ENCODE results near the gene RAB6D.
A peak's percentile ranks its signal among the peaks of the same experiment; 100 is the strongest.
"Not testable (repeated sequence)": the region's sequence is repeated elsewhere in the genome, so short reads cannot be mapped to it uniquely, and the experiment has no call there.

Gene RAB6D

DNA sequence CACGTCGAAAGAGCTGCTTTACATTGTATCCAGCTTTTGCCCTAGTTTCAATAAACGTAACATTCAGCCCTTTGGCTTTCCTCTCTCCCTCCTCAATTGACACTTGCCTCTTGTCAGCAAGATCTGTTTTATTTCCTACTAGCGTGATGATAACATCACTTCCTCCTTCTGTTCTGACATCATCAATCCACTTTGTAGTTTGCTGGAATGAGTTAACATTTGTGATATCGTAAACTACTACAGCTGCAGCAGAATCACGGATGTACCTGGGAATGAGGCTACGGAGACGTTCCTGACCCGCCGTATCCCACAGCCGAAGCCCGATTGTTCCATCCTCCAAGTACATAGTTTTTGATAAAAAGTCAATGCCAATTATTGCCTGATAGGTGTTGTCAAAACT lies 755 bp downstream of the RAB6D start:
- peak; percentile 66 for DNase-seq

DNA sequence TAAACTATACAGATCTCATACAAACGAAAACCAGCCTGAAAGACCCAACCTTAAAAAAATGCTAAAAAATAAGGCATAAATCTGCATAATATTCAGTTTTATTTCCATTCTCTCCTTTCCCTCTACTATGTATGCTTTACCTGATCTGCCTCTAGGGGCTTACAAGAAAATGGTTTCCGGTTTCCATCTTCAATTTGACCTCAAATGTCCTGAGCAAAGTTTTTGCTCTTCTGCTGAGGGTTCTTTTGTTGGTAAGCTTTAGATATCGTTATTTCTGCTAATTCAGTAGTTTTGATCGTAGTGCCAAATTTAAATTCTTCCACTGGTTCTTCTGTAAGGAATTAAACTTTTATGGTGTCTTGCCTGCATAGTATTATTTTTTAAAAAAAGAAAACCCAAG lies 2.2 kb downstream of the RAB6D start:
- DNase-seq, result not testable (repeated sequence)

DNA sequence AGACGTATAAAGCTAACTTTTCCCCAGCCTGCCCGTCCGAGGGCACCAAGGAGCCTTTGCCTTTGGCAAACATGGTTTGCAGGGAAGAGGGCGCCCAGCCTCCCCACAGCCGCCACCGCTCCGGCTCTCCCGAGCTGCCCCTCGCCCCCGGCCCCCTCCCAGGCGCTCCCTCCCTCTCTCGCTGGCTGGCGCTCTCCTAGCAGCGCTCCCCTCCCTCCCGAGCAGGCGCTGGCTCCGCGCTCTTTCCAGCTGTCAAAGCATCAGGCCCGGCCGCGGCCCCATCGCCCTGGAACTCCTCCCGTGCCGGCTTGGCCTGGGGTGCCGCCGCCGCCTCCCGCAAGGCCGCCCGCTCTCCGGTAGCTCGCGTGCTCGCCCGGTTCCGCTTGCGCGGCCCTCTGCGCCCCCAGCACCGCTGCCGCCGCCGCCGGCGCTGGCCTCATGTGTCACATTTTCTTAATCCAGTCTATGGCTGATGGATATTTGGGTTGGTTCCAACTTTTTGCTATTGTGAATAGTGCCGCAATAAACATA lies 10.7 kb downstream of the RAB6D start:
- not testable (repeated sequence) for DNase-seq

DNA sequence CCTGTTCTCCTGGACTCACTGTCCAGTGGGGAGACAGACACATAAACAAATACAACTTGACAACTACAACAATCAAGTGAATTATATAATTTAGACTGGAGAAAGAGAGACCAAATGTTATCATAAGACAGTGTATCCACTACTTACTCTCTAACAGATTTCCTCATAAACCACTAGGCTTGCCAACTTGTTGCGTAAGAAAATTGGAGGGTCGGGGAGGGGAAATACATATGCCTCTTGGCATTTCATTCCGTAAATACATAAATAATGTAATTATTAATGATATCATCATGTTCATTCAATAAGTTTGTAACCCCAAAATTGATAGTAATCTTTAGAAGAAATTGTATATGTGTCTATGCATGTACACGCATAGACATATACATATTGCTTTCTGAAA lies 14.9 kb downstream of the RAB6D start:
- DNase-seq, result no peak

DNA sequence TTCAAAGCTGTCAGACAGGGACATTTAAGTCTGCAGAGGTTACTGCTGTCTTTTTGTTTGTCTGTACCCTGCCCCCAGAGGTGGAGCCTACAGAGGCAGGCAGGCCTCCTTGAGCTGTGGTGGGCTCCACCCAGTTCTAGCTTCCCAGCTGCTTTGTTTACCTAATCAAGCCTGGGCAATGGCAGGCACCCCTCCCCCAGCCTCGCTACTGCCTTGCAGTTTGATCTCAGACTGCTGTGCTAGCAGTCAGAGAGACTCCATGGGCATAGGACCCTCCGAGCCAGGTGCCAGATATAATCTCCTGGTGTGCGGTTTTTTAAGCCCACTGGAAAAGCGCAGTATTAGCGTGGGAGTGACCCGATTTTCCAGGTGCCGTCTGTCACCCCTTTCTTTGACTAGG lies 16.9 kb downstream of the RAB6D start:
- DNase-seq, result not testable (repeated sequence)

DNA sequence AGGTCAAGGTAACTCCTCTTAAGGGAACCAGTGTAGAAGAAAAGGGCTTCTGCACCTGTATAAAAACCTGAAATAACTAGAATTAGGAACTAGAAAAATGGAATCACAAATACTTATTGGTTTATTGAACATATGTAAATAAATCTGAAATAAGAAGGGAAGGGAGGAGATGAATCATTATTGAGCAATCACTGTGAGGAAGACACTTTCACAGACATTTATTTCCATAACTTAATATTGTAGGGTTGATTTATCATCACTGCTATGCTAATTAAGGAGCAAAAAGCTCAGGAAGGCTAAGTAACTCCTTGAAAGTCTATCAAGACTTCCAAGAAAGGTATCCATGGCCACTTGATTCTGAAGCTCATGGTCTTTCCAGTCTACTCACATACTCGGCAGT lies 24.7 kb downstream of the RAB6D start:
- DNase-seq, result not testable (repeated sequence)

DNA sequence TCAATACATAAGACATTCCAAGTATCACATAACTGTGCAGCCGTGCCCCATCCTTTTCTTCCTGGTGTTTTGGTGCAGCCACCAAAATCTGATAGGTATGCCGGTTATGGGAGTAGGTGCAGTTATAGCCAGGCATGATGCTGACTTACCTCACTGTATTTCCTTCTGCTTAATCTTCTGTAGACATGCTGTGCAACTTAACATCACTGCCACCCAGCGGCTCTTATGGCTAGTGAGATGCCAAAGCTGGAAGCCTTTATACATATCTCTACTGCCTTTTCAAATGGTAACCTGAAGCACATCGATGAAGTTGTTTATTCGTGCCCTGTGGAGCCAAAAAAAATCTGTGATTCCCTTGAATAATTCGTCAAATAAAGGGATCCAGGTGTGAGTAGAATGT lies 28.6 kb downstream of the RAB6D start:
- DNase-seq, result peak; percentile 53

DNA sequence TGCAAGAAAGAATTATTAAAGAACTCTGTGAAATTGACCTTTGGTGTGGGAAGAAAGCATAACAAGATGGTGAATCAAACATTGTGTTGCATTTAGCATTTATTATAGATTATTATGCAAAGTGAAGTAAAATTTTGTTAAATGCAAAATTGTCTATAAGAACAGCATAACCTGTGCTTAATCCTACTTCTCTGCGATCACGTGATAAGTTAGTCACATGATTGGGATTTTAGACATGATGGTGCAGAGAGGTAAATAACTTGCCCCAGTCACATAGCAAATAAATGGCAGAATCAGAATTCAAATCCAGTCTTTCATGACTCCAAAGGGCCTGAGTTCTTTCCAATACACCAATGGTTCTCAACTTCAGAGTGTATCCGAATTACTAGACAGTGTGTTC lies 31.3 kb downstream of the RAB6D start:
- not testable (repeated sequence) for DNase-seq

DNA sequence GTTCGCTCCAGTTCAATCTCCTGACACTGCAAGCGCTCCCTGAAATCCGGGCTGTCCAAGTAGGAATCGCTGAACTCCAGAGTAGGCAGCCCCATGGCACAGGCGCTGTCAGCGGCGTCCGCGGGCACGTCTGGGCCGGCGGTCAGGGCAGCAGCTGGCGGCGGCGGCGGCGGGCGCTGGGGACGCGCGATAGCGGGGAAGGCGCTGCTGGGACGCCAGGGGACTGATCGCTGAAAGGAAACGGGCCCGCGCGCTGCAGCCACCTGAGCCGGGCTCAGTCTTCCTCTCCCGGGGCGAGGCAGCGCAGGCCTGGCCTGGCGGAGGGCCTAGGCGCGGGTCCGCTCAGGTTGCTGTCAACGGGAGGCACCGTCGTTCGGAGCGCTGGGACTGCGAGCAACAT lies 33.0 kb downstream of the RAB6D start:
- DNase-seq, result peak; percentile 70

DNA sequence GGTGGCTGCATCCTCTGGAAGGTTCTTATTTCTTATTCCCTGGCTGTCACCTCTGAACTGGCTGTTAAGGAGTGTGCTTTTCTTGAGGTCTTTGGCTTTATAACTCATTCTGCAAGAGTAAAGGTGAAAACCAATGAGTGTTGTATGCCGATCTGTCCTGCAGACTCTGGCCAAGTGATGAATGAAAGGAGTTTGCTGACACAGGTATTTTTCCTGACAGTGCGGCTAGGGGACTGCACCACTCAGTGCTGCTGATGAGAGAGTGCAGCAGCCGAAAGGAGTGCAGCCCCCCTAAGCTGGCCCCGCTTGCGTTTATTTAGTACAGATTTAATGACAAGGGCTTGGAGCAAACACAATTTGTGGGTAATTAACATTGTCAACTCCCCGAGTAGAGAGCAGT lies 41.8 kb downstream of the RAB6D start:
- no peak for DNase-seq

DNA sequence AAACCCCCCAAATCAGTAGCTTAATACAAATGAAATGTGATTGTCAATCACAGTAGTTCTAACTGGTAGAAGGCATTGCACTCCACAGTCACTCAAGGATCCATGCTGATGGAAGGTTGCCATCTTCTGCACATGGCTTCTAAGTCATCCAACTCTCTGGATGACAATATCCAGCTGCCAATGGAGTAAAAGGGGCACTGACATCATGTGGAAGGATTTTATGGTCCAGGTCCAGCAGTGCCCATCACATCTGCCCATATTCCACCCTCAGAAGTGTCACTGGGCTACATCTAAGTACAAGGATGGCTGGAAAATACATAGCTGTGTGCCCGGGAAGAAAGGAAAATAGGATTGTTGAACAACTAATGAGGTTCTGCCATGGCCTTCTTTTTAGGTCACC lies 42.6 kb downstream of the RAB6D start:
- not testable (repeated sequence) for DNase-seq

DNA sequence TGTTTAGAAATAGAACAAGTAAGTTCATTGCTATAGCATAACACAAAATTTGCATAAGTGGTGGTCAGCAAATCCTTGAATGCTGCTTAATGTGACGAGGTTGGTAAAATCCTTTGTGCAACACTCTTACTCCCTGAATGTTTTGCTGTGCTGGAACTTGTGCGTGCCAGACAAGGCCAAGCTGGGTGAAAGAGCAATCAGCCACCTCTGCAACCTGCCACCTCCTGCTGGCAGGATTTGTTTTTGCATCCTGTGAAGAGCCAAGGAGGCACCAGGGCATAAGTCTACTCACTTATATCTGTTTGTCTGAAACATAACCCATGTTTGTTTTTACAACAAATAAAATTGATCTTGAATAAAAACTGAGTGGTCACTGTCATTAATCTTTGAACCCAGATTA lies 53.0 kb downstream of the RAB6D start:
- not testable (repeated sequence) for DNase-seq

Measured in eye (tissue), 1 donor.